GM19455 (cell line): ENCODE measurements around the gene IPO9.
"Not testable (repeated sequence)": the region's sequence is repeated elsewhere in the genome, so short reads cannot be mapped to it uniquely, and the experiment has no call there.

Experiments
- ATAC-seq: cut with Tn5 transposase; IDR thresholded peaks from one replicate; pipeline ENCODE4 v1.9.1; 2021; ENCODE audit not compliant: unreplicated experiment

Gene IPO9

GRCh38 chr1:201845331-201846083 is 16.6 kb downstream of the IPO9 start:
- no peak for ATAC-seq

GRCh38 chr1:201847150-201847549 is 18.2 kb downstream of the IPO9 start:
- no peak for ATAC-seq

GRCh38 chr1:201848230-201848629 is 19.3 kb downstream of the IPO9 start:
- ATAC-seq: no peak

GRCh38 chr1:201849372-201850052 is 20.6 kb downstream of the IPO9 start:
- no peak for ATAC-seq

- ATAC-seq: no peak
Measured at GRCh38 chr1:201850053-201850397, 21.1 kb downstream of the IPO9 start.

- no peak for ATAC-seq
Measured at GRCh38 chr1:201851949-201852348, 23.0 kb downstream of the IPO9 start.

- ATAC-seq: not testable (repeated sequence)
Measured at GRCh38 chr1:201856722-201857121, 27.8 kb downstream of the IPO9 start.

GRCh38 chr1:201859424-201859823 is 30.5 kb downstream of the IPO9 start:
- ATAC-seq: no peak

GRCh38 chr1:201861448-201861847 is 32.5 kb downstream of the IPO9 start:
- ATAC-seq: no peak

GRCh38 chr1:201870397-201870796 is 41.4 kb downstream of the IPO9 start:
- ATAC-seq: no peak

GRCh38 chr1:201874672-201875071 is 45.7 kb downstream of the IPO9 start:
- ATAC-seq: no peak

- ATAC-seq: no peak
Measured at GRCh38 chr1:201876148-201876818, 47.3 kb downstream of the IPO9 start.

- no peak for ATAC-seq
Measured at GRCh38 chr1:201877877-201878401, 49.0 kb downstream of the IPO9 start.

GRCh38 chr1:201880928-201881571 is 52.1 kb downstream of the IPO9 start:
- ATAC-seq: no peak

GRCh38 chr1:201881617-201882016 is 52.7 kb downstream of the IPO9 start:
- ATAC-seq: no peak

GRCh38 chr1:201882665-201883132 is 53.7 kb downstream of the IPO9 start:
- no peak for ATAC-seq

- ATAC-seq: no peak
Measured at GRCh38 chr1:201883266-201883665, 54.3 kb downstream of the IPO9 start.

- no peak for ATAC-seq
Measured at GRCh38 chr1:201883786-201884185, 54.8 kb downstream of the IPO9 start.

- ATAC-seq: no peak
Measured at GRCh38 chr1:201884425-201884824, 55.5 kb downstream of the IPO9 start.

- no peak for ATAC-seq
Measured at GRCh38 chr1:201885531-201886075, 56.6 kb downstream of the IPO9 start.
